Brain microvascular endothelial cell (primary cell): ENCODE data around the gene ST3GAL6.

Experiments used
- DNase-seq: peaks from one replicate; pipeline ENCODE4 v3.0.0-alpha.2; 2020
- H3K27ac ChIP-seq: fragments of 250-450 bp; sonication (Bioruptor Pico); 2 replicates; pipeline ENCODE4 v1.5.1; 2020; ENCODE audit warnings: mild to moderate bottlenecking, moderate library complexity
- H3K27me3 ChIP-seq: fragments of 250-450 bp; sonication (Bioruptor Pico); replicated peaks from 2 replicates; pipeline ENCODE4 v1.5.1; 2020; ENCODE audit warnings: mild to moderate bottlenecking
- H3K36me3 ChIP-seq: fragments of 250-450 bp; sonication (Bioruptor Pico); replicated peaks from 2 replicates; pipeline ENCODE4 v1.5.1; 2020; ENCODE audit warnings: mild to moderate bottlenecking
- H3K4me3 ChIP-seq: 2 replicates; pipeline ENCODE4 v1.5.1; 2011; ENCODE audit warnings: low read depth, mild to moderate bottlenecking, control low read depth, low read length, moderate library complexity
- CTCF ChIP-seq: IDR thresholded peaks from 2 replicates; pipeline ENCODE4 v1.5.1; 2011; ENCODE audit warnings: low read depth, mild to moderate bottlenecking, moderate library complexity, low read length, control low read depth, inconsistent platforms; ENCODE audit errors: missing control alignments
- in situ Hi-C: cut with HindIII; loops from 2 replicates; pipeline ENCODE4 v1.10.0; 2017; ENCODE audit warnings: low sequenced_read_pairs, low pct_ligation_motif_present

Gene ST3GAL6

GRCh38 chr3:98770261-98771039, 7.3 kb downstream of the ST3GAL6 start:
- no peak overlapping the region for H3K4me3 ChIP-seq
- no peak for TF ChIP-seq CTCF
- in situ Hi-C loops: no loop called here
- no peaks in the 10 kb centered on the region for H3K36me3 ChIP-seq
- DNase-seq: no peak
- H3K27ac ChIP-seq: no peak overlapping the region
- H3K27me3 ChIP-seq: no peaks in the 10 kb centered on the region

- TF ChIP-seq CTCF: no peak
- DNase-seq: no peak
- Histone ChIP-seq H3K27ac (no peak overlapping the region), H3K4me3 (no peak overlapping the region), H3K36me3 (no peaks in the 10 kb centered on the region), H3K27me3 (no peaks in the 10 kb centered on the region)
- in situ Hi-C loops: no loop called here
Observed at GRCh38 chr3:98772022-98772421, 8.9 kb downstream of the ST3GAL6 start.

DNA sequence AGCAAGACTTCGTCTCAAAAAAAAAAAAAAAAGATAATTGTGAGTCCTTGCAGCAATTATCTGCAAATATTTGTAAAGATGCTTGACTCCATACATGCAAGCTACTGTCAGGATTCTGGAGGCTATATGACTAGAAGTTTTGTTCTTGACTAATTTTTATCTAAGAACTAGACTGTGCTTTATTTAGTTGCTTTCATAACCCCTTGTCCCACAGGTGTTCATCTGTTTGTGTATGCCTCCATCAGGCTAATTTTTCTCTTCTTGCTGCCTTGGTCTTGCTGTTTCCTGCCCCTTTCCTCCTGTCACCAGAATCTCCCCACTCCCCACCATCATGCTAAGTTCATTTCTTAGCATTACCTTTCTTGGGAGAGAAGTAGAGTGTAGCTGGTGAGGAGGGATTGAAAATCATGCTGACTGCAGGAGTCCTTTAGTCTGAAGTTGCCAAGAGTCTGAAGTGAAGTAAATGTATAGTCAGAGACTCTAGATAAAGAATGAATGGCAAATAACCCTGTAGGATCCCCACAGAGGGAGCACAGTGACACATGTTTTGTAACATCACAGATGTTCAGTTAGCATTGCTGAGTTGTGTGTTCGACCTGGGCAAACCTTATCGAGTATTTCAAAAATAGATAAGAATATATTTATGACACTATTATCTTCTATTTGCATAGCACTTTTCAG, 12.5 kb downstream of the ST3GAL6 start:
- no peaks in the 10 kb centered on the region for H3K27me3 ChIP-seq
- DNase-seq: no peak
- no peak for TF ChIP-seq CTCF
- no peaks in the 10 kb centered on the region for H3K36me3 ChIP-seq
- in situ Hi-C loops: loop anchor here (25.0 kb wide), 1 partner anchor 163 kb away; no protein-coding TSS in a partner anchor
- H3K27ac ChIP-seq: peak overlapping the region; percentile 6
- no peak overlapping the region for H3K4me3 ChIP-seq

- DNase-seq: no peak
- no peak for TF ChIP-seq CTCF
- H3K4me3 ChIP-seq: no peak overlapping the region
- in situ Hi-C loops: loop anchor here (25.0 kb wide), 1 partner anchor 164 kb away; no protein-coding TSS in a partner anchor
- H3K27ac ChIP-seq: peak overlapping the region; percentile 17
- no peaks in the 10 kb centered on the region for H3K36me3 ChIP-seq
- no peaks in the 10 kb centered on the region for H3K27me3 ChIP-seq
Observed at GRCh38 chr3:98776140-98776493, 13.0 kb downstream of the ST3GAL6 start.

DNA sequence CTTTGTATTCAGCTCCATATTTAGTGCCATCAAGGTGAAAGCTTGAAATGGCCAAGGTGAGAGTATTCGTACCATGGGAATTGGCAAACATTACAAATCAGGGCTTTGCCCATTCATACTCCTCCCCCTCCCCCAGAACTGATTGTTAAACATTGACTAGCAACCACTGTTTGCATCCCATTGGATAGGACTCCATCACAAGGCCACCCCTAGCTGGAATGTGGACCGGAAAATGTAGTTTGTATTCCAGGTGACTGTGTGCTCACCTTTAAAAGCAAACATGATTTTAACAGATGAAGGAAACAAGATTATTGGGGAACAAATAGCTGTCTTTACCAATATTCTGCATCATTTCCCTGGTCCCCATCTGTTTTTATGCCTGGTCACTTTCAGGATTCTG, 14.1 kb downstream of the ST3GAL6 start:
- Histone ChIP-seq H3K27ac (peak overlapping the region; percentile 97), H3K4me3 (no peak overlapping the region), H3K36me3 (no peaks in the 10 kb centered on the region), H3K27me3 (no peaks in the 10 kb centered on the region)
- TF ChIP-seq CTCF: no peak
- no peak for DNase-seq
- in situ Hi-C loops: loop anchor here (25.0 kb wide), 1 partner anchor 165 kb away; no protein-coding TSS in a partner anchor
